Stimulated activated CD8-positive, alpha-beta memory T cell treated with anti-CD3 and anti-CD28 coated beads, Interleukin-12 subunit alpha, Interleukin-12 subunit beta, amount 100 ng/mL, for 24 hours (primary cell): ENCODE measurements around the gene NEUROG1.

Experiments
- DNase-seq: peaks from one replicate; pipeline ENCODE4 v3.0.0-alpha.2; 2020; ENCODE audit errors: extremely low read depth

NEUROG1 gene, protein sequence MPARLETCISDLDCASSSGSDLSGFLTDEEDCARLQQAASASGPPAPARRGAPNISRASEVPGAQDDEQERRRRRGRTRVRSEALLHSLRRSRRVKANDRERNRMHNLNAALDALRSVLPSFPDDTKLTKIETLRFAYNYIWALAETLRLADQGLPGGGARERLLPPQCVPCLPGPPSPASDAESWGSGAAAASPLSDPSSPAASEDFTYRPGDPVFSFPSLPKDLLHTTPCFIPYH

DNA sequence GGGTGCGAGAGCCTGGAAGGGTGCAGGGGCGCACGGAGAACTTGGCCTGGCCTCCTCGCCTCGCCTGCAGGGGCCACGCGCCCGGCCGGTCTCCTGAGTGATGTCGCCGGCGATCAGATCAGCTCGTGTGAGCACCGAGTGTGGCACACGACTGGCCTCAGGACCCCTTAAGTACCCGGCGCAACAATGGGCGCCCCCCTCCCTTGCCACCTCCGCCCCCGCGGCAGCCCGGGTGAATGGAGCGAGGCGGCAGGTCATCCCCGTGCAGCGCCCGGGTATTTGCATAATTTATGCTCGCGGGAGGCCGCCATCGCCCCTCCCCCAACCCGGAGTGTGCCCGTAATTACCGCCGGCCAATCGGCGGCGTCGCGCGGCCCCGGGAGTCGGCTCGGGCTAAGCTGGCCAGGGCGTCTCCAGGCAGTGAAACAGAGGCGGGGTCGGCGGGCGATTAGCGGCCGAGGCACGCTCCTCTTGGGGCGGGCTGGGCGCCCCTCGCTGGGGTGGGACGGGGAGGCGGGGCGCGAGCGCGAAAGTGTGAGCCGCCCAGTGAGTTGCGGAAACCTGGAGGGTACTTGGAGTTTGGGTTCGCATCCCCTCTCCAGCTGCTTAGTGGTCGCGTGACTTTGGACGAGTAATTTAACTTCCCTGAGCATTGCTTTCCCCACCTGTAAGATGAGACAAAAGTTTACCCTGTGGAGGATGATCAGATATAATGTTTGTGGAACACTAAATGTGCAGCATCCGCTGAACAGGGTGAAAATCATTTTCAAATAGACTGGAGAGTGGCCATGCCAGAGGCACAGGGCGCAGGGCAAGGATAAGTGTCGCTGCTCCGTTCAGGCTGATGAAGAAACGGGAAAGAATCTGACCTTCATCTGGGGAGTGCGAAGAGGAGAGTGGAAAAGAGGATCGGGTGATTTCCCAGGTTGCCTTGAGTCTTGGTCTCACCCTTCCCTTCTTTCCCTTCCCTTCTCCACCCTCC, at the start of gene NEUROG1:
NEUROG1 (minus strand) TSS at position 145 of the 982 bp plus-strand sequence. CDS start 274 bp downstream, outside the sequence.
- DNase-seq: no peak

- no peak for DNase-seq
These were observed 49.2 kb upstream of the NEUROG1 start for GRCh38 chr5:135584918-135585317.

- DNase-seq: no peak
These were observed 48.5 kb upstream of the NEUROG1 start for GRCh38 chr5:135584276-135584675.

DNA sequence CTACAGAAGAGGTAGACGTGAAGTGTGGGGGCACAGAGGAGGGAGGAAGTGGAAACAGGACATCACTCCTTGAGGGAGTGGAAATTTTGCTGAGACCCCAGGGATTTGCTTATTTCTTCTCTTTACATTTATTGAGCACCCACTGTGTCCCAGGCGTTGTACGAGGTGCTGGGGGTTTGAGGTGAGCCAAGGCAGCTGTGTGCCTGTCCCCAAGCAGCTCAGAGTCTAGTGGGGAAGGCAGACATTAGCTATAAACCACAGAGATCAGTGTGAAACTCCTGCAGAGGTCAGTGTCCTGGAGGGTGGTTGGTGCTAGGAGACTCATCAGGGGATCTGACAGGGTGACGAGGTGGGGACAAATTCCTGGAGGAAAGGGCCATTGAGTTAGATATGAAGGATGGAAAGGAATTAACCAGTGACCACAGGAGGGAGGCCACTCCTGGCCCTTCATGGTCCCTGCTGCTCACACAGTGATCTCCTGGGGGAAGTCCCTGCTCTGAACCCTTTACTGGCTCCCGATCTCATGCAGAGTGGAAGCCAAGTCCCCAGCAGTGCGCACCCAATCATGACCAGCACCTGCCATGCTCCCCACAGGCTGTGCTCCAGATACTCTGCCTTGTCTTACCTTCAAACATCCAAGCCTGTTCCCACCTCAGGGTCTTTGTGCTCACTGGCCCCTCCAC, 46.5 kb upstream of the NEUROG1 start:
- no peak for DNase-seq

- no peak for DNase-seq
These were observed 43.0 kb upstream of the NEUROG1 start, which contains the start of gene CXCL14 for GRCh38 chr5:135578685-135579341. Gene CXCL14, minus strand, starts transcription at chr5:135578991. Its CDS starts 213 bp downstream, at chr5:135578778.

GRCh38 chr5:135578305-135578684, 42.5 kb upstream of the NEUROG1 start:
- no peak for DNase-seq

GRCh38 chr5:135577421-135577820, 41.7 kb upstream of the NEUROG1 start:
- no peak for DNase-seq

DNA sequence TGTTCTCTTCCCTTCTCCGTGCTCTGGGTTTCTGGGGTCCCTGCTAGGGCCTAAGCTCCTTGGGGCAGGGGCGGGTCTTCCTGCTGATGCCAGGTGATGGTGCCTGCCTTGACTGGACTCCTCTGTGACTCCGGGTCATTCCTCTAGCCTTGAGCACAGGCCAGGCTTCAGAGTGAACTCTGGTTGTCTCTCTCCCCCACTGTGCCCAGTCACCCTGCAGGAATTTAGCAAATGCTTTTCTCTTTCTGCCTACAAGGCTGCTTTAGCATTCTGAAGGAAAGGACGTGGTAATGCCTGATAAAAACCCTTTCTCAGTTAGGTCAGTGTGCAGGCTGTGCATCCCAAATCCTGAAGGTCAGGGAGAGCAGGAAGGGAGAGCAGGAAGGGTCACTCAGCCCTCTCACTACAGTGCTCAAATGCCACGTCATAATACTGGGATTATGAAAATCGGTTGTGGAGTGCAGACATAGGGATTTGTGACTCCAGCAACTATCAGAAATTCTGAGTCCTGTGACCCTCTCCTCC, 40.4 kb upstream of the NEUROG1 start:
- no peak for DNase-seq

GRCh38 chr5:135574493-135574892, 38.7 kb upstream of the NEUROG1 start:
- DNase-seq: no peak

- no peak for DNase-seq
These were observed 36.1 kb upstream of the NEUROG1 start for GRCh38 chr5:135571902-135572301.

GRCh38 chr5:135571066-135571609, 35.4 kb upstream of the NEUROG1 start:
- DNase-seq: no peak

DNA sequence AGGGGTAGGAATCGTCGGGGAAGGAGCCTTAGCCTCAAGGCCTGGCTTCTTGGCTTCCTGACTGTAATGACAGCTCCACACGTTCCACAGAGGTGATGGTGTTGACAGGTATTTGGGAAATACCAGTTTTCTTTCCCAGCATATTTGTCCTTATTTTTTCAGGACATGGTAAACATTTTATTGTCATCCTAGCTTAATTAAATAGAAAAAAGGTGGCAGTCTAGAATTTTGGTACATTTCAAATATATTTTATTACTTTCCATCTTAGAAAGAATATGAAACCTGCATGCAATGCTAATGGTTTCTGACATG, 34.6 kb upstream of the NEUROG1 start:
- no peak for DNase-seq

- DNase-seq: no peak
These were observed 34.1 kb upstream of the NEUROG1 start for GRCh38 chr5:135569755-135570452.

DNA sequence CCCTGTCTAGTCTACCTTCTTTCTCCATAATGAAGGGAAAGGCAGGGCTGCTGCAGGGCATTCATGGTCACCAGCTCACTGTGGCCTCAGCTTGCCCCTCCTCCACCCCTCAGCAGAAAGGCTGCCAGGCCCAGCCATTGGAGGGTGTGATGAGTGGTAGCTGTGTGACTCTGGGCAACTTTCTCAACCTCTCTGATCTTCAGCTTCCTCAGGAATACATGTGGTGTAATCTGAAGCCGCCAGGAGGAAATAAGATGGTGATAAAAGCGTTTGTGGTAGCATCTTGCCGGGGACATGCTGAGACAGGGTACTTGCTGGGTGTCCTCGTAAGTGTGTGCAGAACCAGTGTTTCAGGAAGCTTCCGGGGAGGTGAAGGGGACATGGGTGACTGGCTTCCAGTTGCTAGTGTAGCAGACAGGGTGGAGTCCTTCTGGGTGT, 33.2 kb upstream of the NEUROG1 start:
- no peak for DNase-seq

DNA sequence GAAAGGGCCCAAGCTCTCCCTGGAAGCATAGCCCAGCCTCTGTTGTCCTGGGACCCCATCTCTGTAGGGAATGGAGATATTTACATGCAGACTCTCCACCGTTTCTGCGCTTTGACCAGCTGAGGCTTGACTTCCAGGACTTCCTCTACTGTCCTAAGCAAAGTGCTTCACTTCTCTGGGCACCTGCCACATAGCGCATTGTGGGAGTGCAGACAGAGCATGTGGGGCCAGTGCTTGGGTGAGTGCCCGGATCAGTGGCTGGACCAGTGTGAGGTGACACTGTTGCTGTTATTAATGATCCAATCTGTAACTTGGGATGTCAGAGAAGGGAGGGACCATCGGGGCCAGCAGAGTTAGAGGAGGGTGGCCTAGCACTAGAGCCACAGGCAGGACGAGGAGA, 32.5 kb upstream of the NEUROG1 start:
- DNase-seq: no peak

DNA sequence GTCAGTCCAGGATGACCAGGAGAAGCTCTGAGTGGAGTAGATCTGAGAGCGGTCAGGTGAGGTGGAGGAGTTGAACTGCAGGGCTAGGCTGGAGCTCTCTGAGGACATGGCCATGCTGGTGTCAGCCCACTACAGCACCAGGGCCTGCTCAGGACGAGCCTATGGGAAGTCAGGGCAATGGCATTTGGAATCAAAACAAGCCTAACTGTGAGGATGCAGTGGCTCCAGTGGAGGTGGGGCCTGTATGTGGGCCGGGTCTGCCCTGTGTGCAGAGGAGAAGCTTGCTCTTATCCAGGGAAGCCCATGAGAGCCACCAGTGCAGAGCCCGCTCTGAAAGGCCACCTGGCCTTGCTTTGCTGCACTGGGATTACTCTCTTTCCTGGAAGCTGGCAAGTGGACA, 31.9 kb upstream of the NEUROG1 start:
- DNase-seq: no peak

GRCh38 chr5:135566422-135567400, 30.9 kb upstream of the NEUROG1 start:
- no peak for DNase-seq

- DNase-seq: peak; percentile 20
These were observed 30.1 kb upstream of the NEUROG1 start for GRCh38 chr5:135565725-135566421.

GRCh38 chr5:135565266-135565665, 29.5 kb upstream of the NEUROG1 start:
- DNase-seq: no peak
